A673 (cell line): ENCODE data around the gene MRPL53. TPM values are rescaled to one million over a fixed set of nuclear protein-coding genes. Genes with fewer than 3 reads are reported as not detected.

Experiments
- BruUV-seq: library from RNA; stranded (reverse); fragments of 400-500 nt; replicated peaks from 2 replicates; lab custom pipeline; 2021; lab: Mats Ljungman, UMichigan
- CTCF ChIA-PET: fragments of 300-600 bp; sonication (Branson Sonifier 250); formaldehyde crosslinking; loops from one replicate; lab custom pipeline; 2022; ENCODE audit warnings: antibody characterized with exemption; lab: Charles Lee
- POLR2A ChIA-PET: fragments of 300-600 bp; sonication (Branson Sonifier 250); formaldehyde crosslinking; loops from one replicate; lab custom pipeline; 2022; ENCODE audit warnings: antibody characterized with exemption; ENCODE audit not compliant: low non-redundant PET; lab: Charles Lee
- DNase-seq: peaks from one replicate; pipeline ENCODE4 v3.0.0-alpha.2; 2015; ENCODE audit warnings: low spot score
- H3K27ac ChIP-seq: fragments of 200-600 bp; sonication (generic); 2 replicates; pipeline ENCODE4 v1.5.1; 2016; ENCODE audit warnings: mixed run types, low read depth, mild to moderate bottlenecking, mixed read lengths, antibody characterized with exemption, low read length; ENCODE audit not compliant: poor library complexity, severe bottlenecking
- H3K27me3 ChIP-seq: fragments of 200-600 bp; sonication (generic); replicated peaks from 2 replicates; pipeline ENCODE4 v1.6.1; 2017; ENCODE audit warnings: mixed run types, low read depth, mild to moderate bottlenecking, mixed read lengths, antibody characterized with exemption, low read length; ENCODE audit not compliant: insufficient read depth, poor library complexity
- H3K36me3 ChIP-seq: fragments of 200-600 bp; sonication (generic); 2 replicates; pipeline ENCODE4 v1.6.1; 2016; ENCODE audit warnings: mixed run types, mild to moderate bottlenecking, mixed read lengths, antibody characterized with exemption, low read length; ENCODE audit not compliant: insufficient read depth, poor library complexity, severe bottlenecking
- H3K4me1 ChIP-seq: fragments of 200-600 bp; sonication (generic); 2 replicates; pipeline ENCODE4 v1.6.1; 2017; ENCODE audit warnings: mixed run types, mild to moderate bottlenecking, mixed read lengths, antibody characterized with exemption, low read length; ENCODE audit not compliant: insufficient read depth, poor library complexity, severe bottlenecking
- H3K4me3 ChIP-seq: fragments of 200-600 bp; sonication (generic); 2 replicates; pipeline ENCODE4 v1.5.1; 2016; ENCODE audit warnings: low read depth, mixed run types, mild to moderate bottlenecking, mixed read lengths, low read length; ENCODE audit not compliant: poor library complexity, severe bottlenecking
- H3K9me3 ChIP-seq: fragments of 200-600 bp; sonication (generic); 2 replicates; pipeline ENCODE4 v1.6.1; 2016; ENCODE audit warnings: mixed run types, low read depth, mild to moderate bottlenecking, mixed read lengths, antibody characterized with exemption, low read length; ENCODE audit not compliant: poor library complexity, severe bottlenecking
- CTCF ChIP-seq: fragments of 300-800, 200-600 bp; sonication (generic); conservative IDR thresholded peaks from 2 replicates; pipeline ENCODE4 v1.5.1; 2017; ENCODE audit warnings: low read depth, mild to moderate bottlenecking, antibody characterized with exemption, low read length, moderate library complexity, mixed read lengths
- EZH2 ChIP-seq: fragments of 200-600 bp; sonication (generic); IDR thresholded peaks from 2 replicates; pipeline ENCODE4 v1.6.1; 2017; ENCODE audit warnings: borderline replicate concordance, low read depth, mild to moderate bottlenecking, mixed read lengths, antibody characterized with exemption, low read length; ENCODE audit not compliant: poor library complexity, severe bottlenecking
- intact Hi-C: fragments of 100-400 bp; cut with micrococcal nuclease; formaldehyde crosslinking; loops from one replicate; pipeline ENCODE4 v1.10.0; 2022; ENCODE audit not compliant: unreplicated experiment
- total RNA-seq: library from RNA; stranded (reverse); gene quantifications from 2 replicates; pipeline ENCODE4 v1.2.3, GENCODE V29; 2021

Gene MRPL53
- total RNA-seq, 1 experiment from 2014 or later, result 104 TPM

- Histone ChIP-seq H3K36me3 (peaks cover 2% of the 10 kb centered on the region), H3K9me3 (no peaks in the 10 kb centered on the region), H3K27me3 (peaks cover 31% of the 10 kb centered on the region), H3K27ac (no peak overlapping the region), H3K4me1 (peaks cover 5% of the 10 kb centered on the region), H3K4me3 (peak overlapping the region; percentile 41)
- ChIA-PET POLR2A (no interaction called here), CTCF (interaction anchor here (0.5 kb wide), 1 partner anchor 46 kb away, joined by 5 read pairs; no protein-coding TSS in a partner anchor)
- BruUV-seq, result no TSS peak
- DNase-seq, result no peak
- TF ChIP-seq CTCF (no peak), EZH2 (no peak)
- intact Hi-C loops, result no loop called here
Observed at GRCh38 chr2:74497777-74498499, 25.5 kb upstream of the MRPL53 start.

GRCh38 chr2:74496997-74497776 is 24.7 kb upstream of the MRPL53 start:
- Histone ChIP-seq H3K27me3 (peaks cover 31% of the 10 kb centered on the region), H3K9me3 (no peaks in the 10 kb centered on the region), H3K27ac (no peak overlapping the region), H3K36me3 (peaks cover 9% of the 10 kb centered on the region), H3K4me3 (no peak overlapping the region), H3K4me1 (peaks cover 5% of the 10 kb centered on the region)
- no TSS peak for BruUV-seq
- no peak for DNase-seq
- ChIA-PET CTCF (interaction anchor here (0.5 kb wide), 1 partner anchor 45 kb away, joined by 5 read pairs; no protein-coding TSS in a partner anchor), POLR2A (no interaction called here)
- intact Hi-C loops, result no loop called here
- no peak for TF ChIP-seq CTCF
- TF ChIP-seq EZH2, result no peak

- intact Hi-C loops, result no loop called here
- Histone ChIP-seq H3K4me1 (peaks cover 5% of the 10 kb centered on the region), H3K36me3 (peaks cover 24% of the 10 kb centered on the region), H3K27ac (no peak overlapping the region), H3K4me3 (no peak overlapping the region), H3K27me3 (peaks cover 30% of the 10 kb centered on the region), H3K9me3 (no peaks in the 10 kb centered on the region)
- BruUV-seq, result no TSS peak
- ChIA-PET CTCF (no interaction called here), POLR2A (interaction anchor here (0.6 kb wide), 1 partner anchor 873 kb away, joined by 3 read pairs; no protein-coding TSS in a partner anchor)
- TF ChIP-seq EZH2, result no peak
- TF ChIP-seq CTCF, result no peak
- no peak for DNase-seq
Observed at GRCh38 chr2:74495440-74495839, 23.0 kb upstream of the MRPL53 start.
